Subcutaneous adipose tissue (tissue), 4 donors: Measurements from ENCODE around the gene VWA8. TPM values are rescaled to one million over a fixed set of nuclear protein-coding genes. Genes with fewer than 3 reads are reported as not detected.

Source experiments
- total RNA-seq, 4 donors: library from RNA; depleted of rRNA; stranded (reverse); fragments of >200 nt; gene quantifications; one replicate each; pipeline ENCODE4 v1.1.0, GENCODE V29; 2016
- TF ChIP-seq, protein P1 (sequence below): fragments of 450-650 bp; IDR thresholded peaks from one replicate; pipeline ENCODE4 v1.5.1; 2016; ENCODE audit warnings: low read depth, mild to moderate bottlenecking, control low read depth, antibody characterized with exemption, moderate library complexity

VWA8 gene
- total RNA-seq, 4 donors from 2014 or later: 18.1 to 28.3 (median 20.3) TPM

DNA sequence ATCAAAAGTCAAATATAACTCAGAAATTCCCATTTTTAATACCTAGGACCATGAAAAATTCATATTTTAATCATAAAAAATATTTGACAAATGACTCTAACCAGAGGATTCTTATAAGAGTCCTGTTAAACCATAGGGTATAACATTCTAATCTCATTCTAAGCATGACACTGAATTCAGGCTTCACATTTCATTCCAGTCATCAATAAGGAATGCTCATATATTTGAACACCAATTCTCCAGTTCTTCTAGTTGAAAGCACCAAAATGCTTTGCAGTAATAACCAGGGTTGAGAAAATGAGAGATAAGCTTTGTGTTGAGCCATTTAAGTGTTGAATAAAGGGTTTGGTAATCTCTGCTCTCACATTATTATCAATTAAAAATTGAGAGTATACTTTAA is 147.5 kb downstream of the VWA8 start:
- TF ChIP-seq, protein P1, sequence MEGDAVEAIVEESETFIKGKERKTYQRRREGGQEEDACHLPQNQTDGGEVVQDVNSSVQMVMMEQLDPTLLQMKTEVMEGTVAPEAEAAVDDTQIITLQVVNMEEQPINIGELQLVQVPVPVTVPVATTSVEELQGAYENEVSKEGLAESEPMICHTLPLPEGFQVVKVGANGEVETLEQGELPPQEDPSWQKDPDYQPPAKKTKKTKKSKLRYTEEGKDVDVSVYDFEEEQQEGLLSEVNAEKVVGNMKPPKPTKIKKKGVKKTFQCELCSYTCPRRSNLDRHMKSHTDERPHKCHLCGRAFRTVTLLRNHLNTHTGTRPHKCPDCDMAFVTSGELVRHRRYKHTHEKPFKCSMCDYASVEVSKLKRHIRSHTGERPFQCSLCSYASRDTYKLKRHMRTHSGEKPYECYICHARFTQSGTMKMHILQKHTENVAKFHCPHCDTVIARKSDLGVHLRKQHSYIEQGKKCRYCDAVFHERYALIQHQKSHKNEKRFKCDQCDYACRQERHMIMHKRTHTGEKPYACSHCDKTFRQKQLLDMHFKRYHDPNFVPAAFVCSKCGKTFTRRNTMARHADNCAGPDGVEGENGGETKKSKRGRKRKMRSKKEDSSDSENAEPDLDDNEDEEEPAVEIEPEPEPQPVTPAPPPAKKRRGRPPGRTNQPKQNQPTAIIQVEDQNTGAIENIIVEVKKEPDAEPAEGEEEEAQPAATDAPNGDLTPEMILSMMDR: no peak

DNA sequence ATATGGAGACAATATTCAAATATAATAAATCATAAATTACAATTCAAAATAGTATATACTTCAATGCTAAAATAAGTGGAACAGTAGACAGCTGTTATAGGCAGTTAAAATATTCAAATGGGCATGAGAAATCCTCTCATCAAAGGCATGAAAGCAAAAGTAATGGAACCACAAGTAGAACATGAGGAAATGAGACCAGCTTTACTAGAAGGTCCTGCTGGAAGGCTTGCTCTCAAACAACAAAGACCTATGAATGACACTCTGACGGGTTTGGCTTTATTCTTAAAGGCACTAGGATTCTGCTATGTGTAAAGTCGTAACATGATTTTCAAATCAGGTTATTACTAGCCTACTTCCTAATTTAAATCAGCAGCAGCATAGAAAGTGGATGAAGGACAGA is 148.1 kb downstream of the VWA8 start:
- TF ChIP-seq, protein P1: no peak

DNA sequence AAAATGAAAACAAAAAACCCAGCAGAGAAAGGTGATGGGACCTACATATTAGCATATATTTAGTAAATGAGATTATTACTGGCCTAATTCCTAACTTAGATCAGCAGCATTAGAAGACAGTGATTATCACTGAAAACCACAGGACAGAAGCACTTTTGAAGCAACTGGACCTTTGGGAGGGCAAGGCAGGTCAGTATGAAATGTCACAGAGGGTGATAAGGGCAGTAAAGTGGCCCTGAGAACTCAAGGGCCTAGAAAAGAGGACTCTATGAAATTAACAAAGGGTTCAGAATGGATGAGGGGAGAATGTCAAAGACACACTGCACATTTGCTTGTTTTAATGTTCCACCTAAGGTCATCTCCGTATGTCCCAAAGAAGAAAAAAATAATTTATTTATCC is 148.7 kb downstream of the VWA8 start:
- TF ChIP-seq, protein P1: no peak

DNA sequence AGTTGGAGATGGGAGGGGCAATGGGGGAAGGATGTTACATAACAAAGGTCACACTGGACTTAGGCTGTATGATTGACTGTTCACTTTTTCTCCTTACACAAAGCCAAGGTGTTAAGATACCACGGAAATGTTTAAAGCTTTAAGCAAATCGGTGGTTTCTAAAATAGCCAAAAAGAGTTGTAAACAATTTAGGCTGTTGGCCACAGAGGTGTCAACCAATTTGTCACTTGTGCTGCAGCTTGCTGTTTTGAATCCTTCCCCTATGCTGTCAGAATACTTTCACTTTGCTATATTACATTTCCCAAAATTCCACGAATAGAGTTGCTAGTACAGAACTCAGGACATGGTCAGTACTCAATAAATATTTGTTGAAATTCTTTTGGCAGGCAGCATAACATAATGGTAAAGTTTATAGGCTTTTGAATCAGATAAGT is 149.3 kb downstream of the VWA8 start:
- TF ChIP-seq, protein P1: no peak

DNA sequence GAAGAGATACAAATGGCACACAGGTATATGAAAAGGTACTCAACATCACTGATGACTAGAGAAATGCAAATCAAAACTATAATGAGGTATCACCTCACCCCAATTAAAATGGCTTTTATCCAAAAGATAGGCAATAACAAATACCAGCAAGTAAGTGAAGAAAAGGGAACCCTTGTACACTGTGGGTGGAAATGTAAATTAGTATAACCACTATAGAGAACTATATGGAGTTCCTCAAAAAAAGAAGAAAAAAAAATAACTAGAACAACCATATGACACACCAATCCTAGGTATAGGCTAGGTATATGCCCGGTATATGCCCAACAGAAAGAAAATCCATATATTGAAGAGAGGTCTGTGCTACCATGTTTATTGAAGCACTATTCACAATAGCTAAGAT is 150.9 kb downstream of the VWA8 start:
- TF ChIP-seq, protein P1: no peak

DNA sequence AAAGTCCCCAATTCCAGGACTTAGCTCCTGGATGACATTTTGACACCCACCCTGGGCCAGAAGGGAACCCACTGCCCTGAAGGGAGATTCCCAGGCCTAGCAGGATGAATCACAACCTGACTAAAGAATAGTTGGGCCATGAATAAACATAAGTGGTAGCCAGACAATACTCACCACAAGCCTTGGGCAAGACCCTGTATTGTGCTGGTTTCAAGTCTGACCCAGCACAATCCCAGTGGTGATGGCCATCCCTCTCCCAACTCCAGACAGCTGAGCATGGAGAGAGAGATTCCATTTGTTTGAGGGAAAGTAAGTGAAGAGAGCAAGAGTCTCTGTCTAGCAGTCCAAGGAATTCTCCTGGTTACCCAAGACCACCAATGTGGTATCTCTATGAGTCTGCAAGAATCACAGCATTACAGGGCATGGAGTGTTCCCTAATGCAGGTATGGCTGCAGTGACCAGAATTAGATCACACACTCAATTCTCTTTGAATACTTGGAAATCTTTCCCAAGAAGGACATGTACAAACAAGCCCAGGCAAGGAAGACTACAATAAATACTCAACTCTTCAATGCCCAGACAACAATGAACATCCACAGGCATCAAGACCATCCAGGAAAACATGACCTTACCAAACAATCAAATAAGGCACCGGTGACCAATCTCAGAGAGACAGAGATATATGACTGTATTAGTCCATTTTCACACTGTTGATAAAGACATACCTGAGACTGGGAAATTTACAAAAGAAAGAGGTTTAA is 158.0 kb downstream of the VWA8 start:
- TF ChIP-seq, protein P1: no peak

DNA sequence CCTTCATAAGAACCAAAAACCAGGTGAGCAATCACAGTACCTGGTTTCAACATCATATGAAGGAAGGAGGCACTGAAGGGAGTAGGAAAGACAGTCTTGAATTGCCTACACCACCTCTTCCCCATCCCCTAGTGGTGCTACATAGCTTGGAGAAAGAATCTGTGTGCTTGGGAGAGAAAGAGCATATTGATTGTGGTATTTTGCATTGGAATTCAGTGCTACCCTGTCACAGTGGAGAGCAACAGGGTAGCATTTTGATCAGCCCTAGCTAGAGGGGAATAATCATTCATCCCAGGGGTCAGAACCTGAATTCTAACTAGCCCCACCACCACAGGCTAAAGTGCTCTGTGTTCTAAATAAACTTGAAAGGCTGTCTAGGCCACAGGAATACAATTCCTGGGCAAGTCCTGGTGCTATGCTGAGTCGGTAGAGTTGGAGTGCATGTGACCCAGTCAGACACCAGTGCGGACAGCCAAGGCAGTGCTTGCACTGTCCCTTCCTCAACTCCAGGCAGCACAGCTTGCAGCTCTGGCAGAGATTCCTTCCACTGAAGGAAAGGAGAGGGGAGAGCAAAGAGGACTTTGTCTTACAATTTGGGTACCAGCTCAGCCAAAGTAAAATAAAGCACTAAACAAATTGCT is 158.7 kb downstream of the VWA8 start:
- TF ChIP-seq, protein P1: no peak
